Measurements from ENCODE around the gene TYW1B.
"Not testable (repeated sequence)": the region's sequence is repeated elsewhere in the genome, so short reads cannot be mapped to it uniquely, and the experiment has no call there.

TYW1B gene

GRCh38 chr7:72751378-72751777 lies 76.6 kb downstream of the TYW1B start:
- DNase-seq = no peak

GRCh38 chr7:72748649-72749048 lies 79.4 kb downstream of the TYW1B start:
- DNase-seq = not testable (repeated sequence)

- not testable (repeated sequence) for DNase-seq
Measured at GRCh38 chr7:72744244-72744926, 83.6 kb downstream of the TYW1B start.

GRCh38 chr7:72743801-72744200 lies 84.2 kb downstream of the TYW1B start:
- DNase-seq = not testable (repeated sequence)

- DNase-seq = not testable (repeated sequence)
Measured at GRCh38 chr7:72739716-72740115, 88.3 kb downstream of the TYW1B start.

- not testable (repeated sequence) for DNase-seq
Measured at GRCh38 chr7:72735855-72736254, 92.1 kb downstream of the TYW1B start.

- DNase-seq = not testable (repeated sequence)
Measured at GRCh38 chr7:72730815-72731214, 97.2 kb downstream of the TYW1B start.

- not testable (repeated sequence) for DNase-seq
Measured at GRCh38 chr7:72730384-72730783, 97.6 kb downstream of the TYW1B start.

GRCh38 chr7:72729130-72729529 lies 98.9 kb downstream of the TYW1B start:
- DNase-seq = not testable (repeated sequence)

- not testable (repeated sequence) for DNase-seq
Measured at GRCh38 chr7:72722694-72723093, 105.3 kb downstream of the TYW1B start.

- not testable (repeated sequence) for DNase-seq
Measured at GRCh38 chr7:72720890-72721289, 107.1 kb downstream of the TYW1B start.

- not testable (repeated sequence) for DNase-seq
Measured at GRCh38 chr7:72717252-72717774, 110.7 kb downstream of the TYW1B start.

GRCh38 chr7:72711927-72712326 lies 116.1 kb downstream of the TYW1B start:
- DNase-seq = not testable (repeated sequence)

GRCh38 chr7:72710983-72711382 lies 117.0 kb downstream of the TYW1B start:
- DNase-seq = no peak

- no peak for DNase-seq
Measured at GRCh38 chr7:72709909-72710308, 118.1 kb downstream of the TYW1B start.

- DNase-seq = not testable (repeated sequence)
Measured at GRCh38 chr7:72708371-72709050, 119.5 kb downstream of the TYW1B start.

GRCh38 chr7:72706521-72706920 lies 121.5 kb downstream of the TYW1B start:
- DNase-seq = no peak

GRCh38 chr7:72705693-72706092 lies 122.3 kb downstream of the TYW1B start:
- not testable (repeated sequence) for DNase-seq

GRCh38 chr7:72704894-72705293 lies 123.1 kb downstream of the TYW1B start:
- DNase-seq = no peak

GRCh38 chr7:72700548-72700947 lies 127.5 kb downstream of the TYW1B start:
- not testable (repeated sequence) for DNase-seq

- DNase-seq = not testable (repeated sequence)
Measured at GRCh38 chr7:72697066-72697465, 130.9 kb downstream of the TYW1B start.

- DNase-seq = not testable (repeated sequence)
Measured at GRCh38 chr7:72696643-72697042, 131.4 kb downstream of the TYW1B start.

GRCh38 chr7:72695482-72695881 lies 132.5 kb downstream of the TYW1B start:
- not testable (repeated sequence) for DNase-seq

GRCh38 chr7:72691442-72691841 lies 136.6 kb downstream of the TYW1B start:
- DNase-seq = not testable (repeated sequence)

Data from midbrain (tissue), 1 donor.